ENCODE data around the gene RPS2. TPM values are rescaled to one million over a fixed set of nuclear protein-coding genes. Genes with fewer than 3 reads are reported as not detected.

The RPS2 gene
- total RNA-seq, 1 experiment from 2014 or later: 4,836 TPM

DNA sequence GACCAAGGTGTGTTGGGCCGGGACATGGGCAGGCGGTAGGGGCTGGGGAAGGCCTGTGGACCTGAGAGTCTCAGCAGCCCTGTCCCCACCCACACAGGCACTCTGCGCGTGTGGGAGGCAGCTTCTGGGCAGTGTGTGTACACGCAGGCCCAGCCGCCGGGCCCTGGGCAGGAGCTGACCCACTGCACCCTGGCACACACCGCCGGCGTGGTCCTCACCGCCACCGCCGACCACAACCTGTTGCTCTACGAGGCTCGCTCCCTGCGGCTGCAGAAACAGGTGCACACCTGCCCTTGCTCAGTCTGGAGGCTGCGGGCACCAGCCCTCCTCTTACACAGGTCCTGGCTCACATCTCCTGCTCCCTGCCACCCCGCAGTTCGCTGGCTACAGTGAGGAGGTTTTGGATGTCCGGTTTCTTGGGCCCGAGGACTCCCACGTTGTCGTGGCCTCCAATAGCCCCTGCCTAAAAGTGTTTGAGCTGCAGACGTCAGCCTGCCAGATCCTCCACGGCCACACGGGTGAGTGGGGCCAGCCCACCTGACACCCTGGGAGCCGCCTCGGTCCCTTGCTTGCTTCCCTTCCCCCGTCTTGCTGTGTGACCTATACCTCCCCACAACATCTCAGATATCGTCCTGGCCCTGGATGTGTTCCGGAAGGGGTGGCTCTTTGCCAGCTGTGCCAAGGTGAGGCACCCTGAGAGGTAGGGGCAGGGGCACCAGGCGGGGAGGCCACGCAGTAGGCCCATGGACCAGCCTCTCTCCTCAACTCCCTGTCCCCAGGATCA is 11.0 kb upstream of the RPS2 start:
- Mint-ChIP-seq H3K9me3 (ENCODE audit: unreplicated experiment) (no peaks in the 10 kb centered on the region), H3K4me1 (ENCODE audit: insufficient read depth, unreplicated experiment) (peaks cover 13% of the 10 kb centered on the region), H3K27ac (ENCODE audit: low read depth, unreplicated experiment) (no peak overlapping the region), H3K36me3 (ENCODE audit: insufficient read depth, unreplicated experiment) (peaks cover 30% of the 10 kb centered on the region), H3K4me3 (ENCODE audit: unreplicated experiment) (no peak overlapping the region), H3K27me3 (ENCODE audit: insufficient read depth, unreplicated experiment) (no peaks in the 10 kb centered on the region)
- no peak for DNase-seq (ENCODE audit: unreplicated experiment)
- TF ChIP-seq, protein P1, sequence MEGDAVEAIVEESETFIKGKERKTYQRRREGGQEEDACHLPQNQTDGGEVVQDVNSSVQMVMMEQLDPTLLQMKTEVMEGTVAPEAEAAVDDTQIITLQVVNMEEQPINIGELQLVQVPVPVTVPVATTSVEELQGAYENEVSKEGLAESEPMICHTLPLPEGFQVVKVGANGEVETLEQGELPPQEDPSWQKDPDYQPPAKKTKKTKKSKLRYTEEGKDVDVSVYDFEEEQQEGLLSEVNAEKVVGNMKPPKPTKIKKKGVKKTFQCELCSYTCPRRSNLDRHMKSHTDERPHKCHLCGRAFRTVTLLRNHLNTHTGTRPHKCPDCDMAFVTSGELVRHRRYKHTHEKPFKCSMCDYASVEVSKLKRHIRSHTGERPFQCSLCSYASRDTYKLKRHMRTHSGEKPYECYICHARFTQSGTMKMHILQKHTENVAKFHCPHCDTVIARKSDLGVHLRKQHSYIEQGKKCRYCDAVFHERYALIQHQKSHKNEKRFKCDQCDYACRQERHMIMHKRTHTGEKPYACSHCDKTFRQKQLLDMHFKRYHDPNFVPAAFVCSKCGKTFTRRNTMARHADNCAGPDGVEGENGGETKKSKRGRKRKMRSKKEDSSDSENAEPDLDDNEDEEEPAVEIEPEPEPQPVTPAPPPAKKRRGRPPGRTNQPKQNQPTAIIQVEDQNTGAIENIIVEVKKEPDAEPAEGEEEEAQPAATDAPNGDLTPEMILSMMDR (IDR thresholded peaks at IDR 0.05; ENCODE audit: unreplicated experiment): no peak
- TSS peak; percentile 10 for BruUV-seq (replicated peaks)
- CTCF ChIA-PET: no interaction called here
- POLR2A ChIA-PET: interaction anchor here (0.5 to 1.2 kb wide), 5 partner anchors 9 to 512 kb away, joined by 3 to 6 read pairs (median 3); partner anchors contain the start of gene RPS2
- intact Hi-C loops (cut with micrococcal nuclease): no loop called here

DNA sequence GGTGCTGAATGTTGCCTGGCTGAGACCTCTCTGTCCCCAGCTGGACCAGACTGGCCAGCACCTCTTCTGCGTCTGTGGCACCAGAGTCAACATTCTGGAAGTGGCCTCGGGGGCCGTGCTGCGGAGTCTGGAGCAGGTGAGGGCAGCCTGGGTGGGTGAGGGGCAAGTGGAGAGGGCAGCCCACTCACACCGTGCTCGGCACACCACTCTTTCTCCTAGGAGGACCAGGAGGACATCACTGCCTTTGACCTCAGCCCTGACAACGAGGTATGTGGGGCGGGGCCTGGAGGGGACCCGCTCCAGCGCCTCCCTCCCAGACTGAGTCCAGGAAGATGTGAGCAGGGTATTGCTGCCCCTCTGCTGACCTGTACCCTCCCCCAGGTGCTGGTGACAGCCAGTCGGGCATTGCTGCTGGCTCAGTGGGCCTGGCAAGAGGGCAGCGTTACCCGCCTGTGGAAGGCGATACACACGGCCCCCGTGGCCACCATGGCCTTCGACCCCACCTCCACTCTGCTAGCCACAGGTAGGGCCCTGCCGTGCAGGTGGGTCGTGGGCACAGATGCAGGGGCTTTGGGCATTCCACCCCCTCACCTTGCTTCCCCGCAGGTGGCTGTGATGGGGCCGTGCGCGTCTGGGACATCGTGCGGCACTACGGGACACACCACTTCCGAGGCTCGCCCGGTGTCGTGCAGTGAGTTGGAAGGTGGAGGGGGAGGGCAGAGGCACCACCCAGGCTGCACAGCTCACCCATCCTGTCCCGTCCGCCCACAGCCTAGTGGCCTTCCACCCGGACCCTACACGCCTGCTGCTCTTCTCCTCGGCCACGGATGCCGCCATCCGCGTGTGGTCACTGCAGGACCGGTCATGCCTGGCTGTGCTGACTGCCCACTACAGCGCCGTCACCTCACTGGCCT is 9.8 kb upstream of the RPS2 start:
- CTCF ChIA-PET: interaction anchor here (1.3 kb wide), 1 partner anchor 11 kb away, joined by 3 read pairs; no protein-coding TSS in a partner anchor

DNA sequence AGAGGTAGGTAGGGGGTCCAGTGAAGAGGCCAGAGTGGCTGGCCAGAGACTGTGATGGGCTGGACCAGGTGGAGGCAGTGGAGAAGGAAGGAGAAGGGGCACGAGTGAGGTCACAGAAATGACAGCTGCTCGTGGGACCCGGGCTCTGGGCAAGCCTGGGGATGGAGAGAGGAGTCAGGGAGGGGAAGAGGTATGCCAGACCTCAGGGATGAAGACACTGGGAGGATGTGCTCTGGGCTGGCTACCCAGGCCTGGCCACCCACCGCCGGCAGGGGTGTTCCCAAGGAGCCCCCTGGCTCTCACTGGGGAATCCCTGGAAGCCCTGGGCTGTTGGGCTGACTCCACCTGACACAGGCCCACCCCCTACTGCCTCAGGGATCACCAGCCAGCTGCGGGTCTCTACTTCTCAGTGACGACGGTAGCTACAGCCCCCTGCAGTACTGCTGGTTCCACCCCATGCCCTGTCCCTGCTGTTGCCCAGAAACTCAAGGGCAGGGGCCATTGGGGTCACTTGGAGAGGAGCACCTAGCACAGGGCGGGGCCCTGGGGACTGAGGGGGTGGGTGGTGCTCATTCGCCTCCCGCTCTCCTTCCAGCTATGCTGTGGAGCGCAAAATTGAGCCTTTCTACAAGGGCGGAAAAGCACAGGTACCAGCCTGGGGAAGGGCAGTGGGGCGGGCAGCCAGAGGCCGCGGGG is 9.0 kb upstream of the RPS2 start:
- intact Hi-C loops (cut with micrococcal nuclease): no loop called here
- Mint-ChIP-seq H3K36me3 (ENCODE audit: insufficient read depth, unreplicated experiment) (peaks cover 21% of the 10 kb centered on the region), H3K27me3 (ENCODE audit: insufficient read depth, unreplicated experiment) (no peaks in the 10 kb centered on the region), H3K4me1 (ENCODE audit: insufficient read depth, unreplicated experiment) (peaks cover 13% of the 10 kb centered on the region), H3K9me3 (ENCODE audit: unreplicated experiment) (no peaks in the 10 kb centered on the region), H3K27ac (ENCODE audit: low read depth, unreplicated experiment) (no peak overlapping the region), H3K4me3 (ENCODE audit: unreplicated experiment) (peak overlapping the region; percentile 92)
- DNase-seq (ENCODE audit: unreplicated experiment): no peak
- POLR2A ChIA-PET: interaction anchor here (0.9 to 1.5 kb wide), 2 partner anchors 9 to 10 kb away, joined by 3 to 9 read pairs; partner anchors contain the start of genes GFER and RPS2
- CTCF ChIA-PET: interaction anchor here (0.8 to 1.3 kb wide), 2 partner anchors 9 to 10 kb away, joined by 3 read pairs; no protein-coding TSS in a partner anchor
- TF ChIP-seq, protein P1 (IDR thresholded peaks at IDR 0.05; ENCODE audit: unreplicated experiment): no peak
- no TSS peak for BruUV-seq (replicated peaks)

More for the DNA sequence above, 9.8 kb upstream of the RPS2 start:
- peaks cover 25% of the 10 kb centered on the region for H3K36me3 Mint-ChIP-seq (ENCODE audit: insufficient read depth, unreplicated experiment)
- no peak overlapping the region for H3K4me3 Mint-ChIP-seq (ENCODE audit: unreplicated experiment)
- BruUV-seq (replicated peaks): no TSS peak
- intact Hi-C loops (cut with micrococcal nuclease): no loop called here
- no peaks in the 10 kb centered on the region for H3K27me3 Mint-ChIP-seq (ENCODE audit: insufficient read depth, unreplicated experiment)
- POLR2A ChIA-PET: interaction anchor here (1.1 to 1.5 kb wide), 3 partner anchors 9 to 10 kb away, joined by 6 to 9 read pairs (median 6); partner anchors contain the start of gene RPS2
- TF ChIP-seq, protein P1 (IDR thresholded peaks at IDR 0.05; ENCODE audit: unreplicated experiment): no peak
- peaks cover 13% of the 10 kb centered on the region for H3K4me1 Mint-ChIP-seq (ENCODE audit: insufficient read depth, unreplicated experiment)
- no peaks in the 10 kb centered on the region for H3K9me3 Mint-ChIP-seq (ENCODE audit: unreplicated experiment)
- no peak overlapping the region for H3K27ac Mint-ChIP-seq (ENCODE audit: low read depth, unreplicated experiment)
- no peak for DNase-seq (ENCODE audit: unreplicated experiment)

All from MCF 10A (cell line).